NCI-H226 (cell line): ENCODE results near the gene GALNT11.

Source experiments
- DNase-seq: peaks from one replicate; pipeline ENCODE4 v3.0.0-alpha.2; 2015

Gene GALNT11

DNA sequence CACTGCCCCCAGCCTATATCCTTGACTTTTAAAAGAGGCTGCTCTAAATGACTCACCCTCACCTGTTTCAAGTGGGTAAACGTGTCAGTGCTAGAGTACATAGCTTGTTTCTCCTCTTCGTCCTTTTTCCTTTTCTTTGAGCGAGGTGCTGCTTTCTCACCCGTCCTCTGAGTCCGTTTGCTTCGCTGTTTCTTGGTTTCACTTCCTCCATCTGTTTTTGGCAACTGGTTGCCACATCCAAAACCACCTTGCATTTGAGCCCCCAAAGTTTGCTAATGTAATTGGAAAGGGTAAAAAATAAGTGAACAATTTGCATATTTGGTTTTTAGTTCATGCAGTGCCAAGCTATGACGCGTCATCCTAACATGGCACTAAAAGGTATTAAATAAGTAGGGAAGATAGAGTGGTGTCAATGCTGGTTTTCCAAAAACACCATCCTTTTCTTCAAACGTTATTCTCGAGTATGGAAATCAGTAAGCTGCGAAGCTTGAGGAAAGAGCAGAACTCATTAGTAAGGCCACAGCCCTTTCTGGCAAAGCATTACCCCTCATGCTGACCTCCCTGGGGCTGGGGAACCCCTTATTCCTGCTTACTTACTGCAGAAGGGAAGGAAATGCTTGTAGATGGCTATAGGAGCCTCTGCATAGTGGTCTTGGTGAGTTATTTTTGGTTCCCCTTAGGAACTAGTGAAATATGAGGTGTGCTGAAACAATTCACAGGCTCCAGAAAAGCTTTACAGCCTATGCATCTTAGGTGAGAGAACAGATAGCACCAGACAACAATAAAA, 133.5 kb downstream of the GALNT11 start:
- DNase-seq, result no peak

DNA sequence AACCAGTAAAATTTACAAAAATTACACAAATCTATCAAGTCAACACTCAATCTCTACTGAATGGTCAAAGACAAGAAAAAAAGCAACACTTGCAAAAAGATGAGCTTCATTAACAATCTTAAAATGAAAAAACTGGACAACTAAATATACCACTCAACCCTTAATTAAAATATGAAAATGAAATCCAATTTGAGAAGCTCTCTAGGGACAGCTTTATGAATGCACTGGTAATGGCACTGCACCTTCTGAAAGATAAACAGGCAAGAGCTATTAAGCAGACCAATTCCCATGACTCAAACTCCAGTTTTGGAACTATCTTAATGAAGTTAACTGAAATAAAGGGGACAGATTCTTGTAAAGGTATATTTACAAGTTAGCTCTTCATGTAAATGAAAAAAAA, 135.7 kb downstream of the GALNT11 start:
- no peak for DNase-seq

DNA sequence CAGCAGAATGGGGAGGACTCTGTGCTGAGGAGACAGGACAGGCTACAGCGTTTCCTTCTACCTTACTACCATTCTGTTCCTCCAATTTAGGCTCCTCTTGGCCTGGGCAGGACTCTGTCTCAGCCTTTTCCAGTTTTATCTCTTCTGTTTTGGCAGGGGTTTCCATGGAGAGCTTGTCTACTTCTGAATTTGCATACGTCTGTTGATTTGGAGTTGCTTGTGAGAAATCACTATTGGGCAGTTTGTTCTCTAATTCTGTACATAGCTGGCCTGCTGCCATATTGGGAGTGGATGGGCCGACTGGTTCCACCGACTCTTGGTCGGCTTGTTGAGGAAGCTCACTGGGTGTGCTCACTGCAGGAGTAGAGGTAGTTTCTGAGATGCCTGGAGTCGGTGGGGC, 136.8 kb downstream of the GALNT11 start:
- DNase-seq, result no peak
